A549 (cell line): ENCODE results near the gene SUSD1. TPM values are rescaled to one million over a fixed set of nuclear protein-coding genes. Genes with fewer than 3 reads are reported as not detected.

ENCODE experiments used
- ATAC-seq, 2 experiments: fragments of 200-7000 bp in 1 of 2; fragments of >200 bp in 1 of 2; cut with Nextera tagmentation in 1 of 2; cut with Tn5 transposase in 1 of 2; 3 replicates each; pipeline versions ENCODE4 v1.8.0 to v1.9.1; 2018 to 2020; ENCODE audit warnings: mild to moderate bottlenecking in 1 of 2, moderate library complexity in 1 of 2
- CTCF ChIA-PET: fragments of 300-600 bp; sonication (Branson Sonifier 250); formaldehyde crosslinking; extraction: SDS; loops from one replicate; lab custom pipeline; 2021; ENCODE audit warnings: antibody characterized with exemption, inconsistent platforms; lab: Yijun Ruan, JAX
- POLR2A ChIA-PET: fragments of 350-600 bp; formaldehyde crosslinking; extraction: SDS; loops from one replicate; lab custom pipeline; 2021; ENCODE audit warnings: antibody characterized with exemption, inconsistent platforms; lab: Yijun Ruan, JAX
- DNase-seq, 2 experiments: peaks; one replicate each; pipeline versions ENCODE4 v3.0.0 to v3.0.0-alpha.2; 2011 to 2016; ENCODE audit warnings: low read depth in 1 of 2, low spot score in 1 of 2
- FAIRE-seq: peaks from 2 replicates; lab custom pipeline; 2011; peaks lifted over from hg19 to GRCh38; lab: Jason Lieb, UNC
- H3K27ac ChIP-seq, 2 experiments: fragments of >200 bp; sonication (Bioruptor Twin); formaldehyde crosslinking; 3 replicates each; pipeline ENCODE4 v1.5.1; 2016 to 2017
- H3K4me1 ChIP-seq: fragments of >200 bp; sonication (Bioruptor Twin); formaldehyde crosslinking; 3 replicates; pipeline ENCODE4 v1.6.1; 2016
- H3K4me2 ChIP-seq: fragments of >200 bp; sonication (Bioruptor Twin); formaldehyde crosslinking; 3 replicates; pipeline ENCODE4 v1.6.1; 2016
- H3K4me3 ChIP-seq: fragments of >200 bp; sonication (Bioruptor Twin); formaldehyde crosslinking; 3 replicates; pipeline ENCODE4 v1.5.1; 2016
- H3K9me3 ChIP-seq: fragments of >200 bp; sonication (Bioruptor Twin); formaldehyde crosslinking; 3 replicates; pipeline ENCODE4 v1.6.1; 2016
- ATOH8 ChIP-seq: fragments of 250-450 bp; sonication (Bioruptor Pico); IDR thresholded peaks from 2 replicates; pipeline ENCODE4 v1.5.0; 2020; ENCODE audit warnings: low read depth, mild to moderate bottlenecking, moderate library complexity
- BCL3 ChIP-seq: fragments of >200 bp; sonication (Bioruptor Twin); formaldehyde crosslinking; IDR thresholded peaks from 3 replicates; pipeline ENCODE4 v1.6.1; 2016
- CHD4 ChIP-seq: fragments of 200-600 bp; sonication (generic); IDR thresholded peaks from 2 replicates; pipeline ENCODE4 v1.6.1; 2016; ENCODE audit warnings: antibody characterized with exemption, mild to moderate bottlenecking, borderline replicate concordance
- CTCF ChIP-seq: fragments of >200 bp; sonication (Bioruptor Twin); formaldehyde crosslinking; IDR thresholded peaks from 3 replicates; pipeline ENCODE4 v1.5.1; 2016
- EP300 ChIP-seq, 2 experiments: fragments of >200 bp; sonication (Bioruptor Twin); formaldehyde crosslinking; IDR thresholded peaks; 2 replicates in 1 of 2; 3 replicates in 1 of 2; pipeline ENCODE4 v1.6.1; 2016 to 2017
- FOXS1 ChIP-seq: fragments of 250-450 bp; sonication (Bioruptor Pico); IDR thresholded peaks from 2 replicates; pipeline ENCODE4 v1.5.0; 2020; ENCODE audit warnings: mild to moderate bottlenecking, moderate library complexity
- GATA3 ChIP-seq: IDR thresholded peaks from 2 replicates; pipeline ENCODE4 v1.6.1; 2012; ENCODE audit warnings: borderline replicate concordance
- HES2 ChIP-seq: fragments of >200 bp; sonication (Bioruptor Twin); formaldehyde crosslinking; IDR thresholded peaks from 2 replicates; pipeline ENCODE4 v1.6.1; 2016
- HOXB13 ChIP-seq: fragments of 250-450 bp; sonication (Bioruptor Pico); IDR thresholded peaks from 2 replicates; pipeline ENCODE4 v1.5.0; 2020; ENCODE audit warnings: low read depth, mild to moderate bottlenecking, moderate library complexity
- HOXB5 ChIP-seq: fragments of 250-450 bp; sonication (Bioruptor Pico); IDR thresholded peaks from 2 replicates; pipeline ENCODE4 v1.5.0; 2020; ENCODE audit warnings: mild to moderate bottlenecking, moderate library complexity
- JUN ChIP-seq, 2 experiments: fragments of >200 bp; sonication (Bioruptor Twin); formaldehyde crosslinking; IDR thresholded peaks; 2 replicates in 1 of 2; 3 replicates in 1 of 2; pipeline ENCODE4 v1.6.1; 2016 to 2017
- JUNB ChIP-seq: fragments of >200 bp; sonication (Bioruptor Twin); formaldehyde crosslinking; IDR thresholded peaks from 2 replicates; pipeline ENCODE4 v1.6.1; 2016
- KDM1A ChIP-seq: fragments of 200-600 bp; sonication (generic); IDR thresholded peaks from 2 replicates; pipeline ENCODE4 v1.6.1; 2016; ENCODE audit warnings: low read depth, mild to moderate bottlenecking
- MAX ChIP-seq: IDR thresholded peaks from 2 replicates; pipeline ENCODE4 v1.6.1; 2012
- MYC ChIP-seq: IDR thresholded peaks from 2 replicates; pipeline ENCODE4 v1.6.1; 2012; ENCODE audit warnings: mild to moderate bottlenecking, inconsistent platforms, low read length, improper control_type of control experiment, borderline replicate concordance
- NFE2L2 ChIP-seq: fragments of 150-350 bp; conservative IDR thresholded peaks from 2 replicates; pipeline ENCODE4 v1.6.1; 2014; ENCODE audit warnings: low read length
- RARB ChIP-seq: fragments of 250-450 bp; sonication (Bioruptor Pico); IDR thresholded peaks from 2 replicates; pipeline ENCODE4 v1.8.0; 2021; ENCODE audit warnings: mild to moderate bottlenecking, moderate library complexity
- REST ChIP-seq: fragments of 200-600 bp; sonication (generic); IDR thresholded peaks from 2 replicates; pipeline ENCODE4 v1.6.1; 2016; ENCODE audit warnings: antibody characterized with exemption, mild to moderate bottlenecking, moderate library complexity
- SMC3 ChIP-seq: fragments of >200 bp; sonication (Bioruptor Twin); formaldehyde crosslinking; IDR thresholded peaks from 3 replicates; pipeline ENCODE4 v1.6.1; 2018; ENCODE audit warnings: inconsistent platforms
- TFCP2L1 ChIP-seq: fragments of 250-450 bp; sonication (Bioruptor Pico); IDR thresholded peaks from 2 replicates; pipeline ENCODE4 v1.5.0; 2021; ENCODE audit warnings: mild to moderate bottlenecking
- TP53 ChIP-seq: fragments of 250-450 bp; sonication (Bioruptor Pico); IDR thresholded peaks from 2 replicates; pipeline ENCODE4 v1.5.0; 2021; ENCODE audit warnings: mild to moderate bottlenecking, moderate library complexity
- ZFP36 ChIP-seq: fragments of 450-650 bp; IDR thresholded peaks from 2 replicates; pipeline ENCODE4 v1.6.1; 2014; ENCODE audit warnings: borderline replicate concordance; ENCODE audit not compliant: partially characterized antibody
- ZSCAN20 ChIP-seq: fragments of 250-450 bp; sonication (Bioruptor Pico); IDR thresholded peaks from 2 replicates; pipeline ENCODE4 v1.8.0; 2022; ENCODE audit warnings: mild to moderate bottlenecking, moderate library complexity
- WGBS: methylation state at CpG from one replicate; pipeline ENCODE4 v1.1.6; 2017; ENCODE audit errors: missing lambda C conversion rate; 5-methylcytosine and 5-hydroxymethylcytosine counted together
- polyA plus RNA-seq, 4 experiments: library from polyadenylated mRNA; depleted of rRNA in 3 of 4; stranded (reverse); fragments of >200 nt; fragmentation: RNase III in 1 of 4; extraction: RNeasy Plus Mini Kit Qiagen cat#74134 plus additional on column Dnase treatment in 1 of 4; gene quantifications; 2 replicates in 3 of 4; 3 replicates in 1 of 4; pipeline ENCODE4 v1.2.3, GENCODE V29; 2011 to 2017

The SUSD1 gene
- polyA plus RNA-seq, 2 of the 4 experiments (the other 2 are of a cell fraction), result 15.7 to 18.6 TPM

GRCh38 chr9:112061152-112061740 is 113.9 kb downstream of the SUSD1 start (continued):
- TF ChIP-seq KDM1A (no peak), BCL3 (no peak), ZSCAN20 (CRISPR knock-in tag) (no peak), HES2 (no peak), MYC (no peak), RARB (CRISPR knock-in tag) (no peak), GATA3 (peak; percentile 23; the same call in 1 of the 2 replicates), JUNB (no peak; the same call in 1 of the 2 replicates), ATOH8 (CRISPR knock-in tag) (0 out of 2 replicates have a peak, but pooled peaks have one; percentile 17), EP300 (IDR thresholded peaks at IDR 0.05) (peak in 1 of 2 experiments; percentile 38; a peak in 1 of 5 replicates), SMC3 (no peak), CTCF (no peak), FOXS1 (CRISPR knock-in tag) (peak; percentile 14; the same call in 1 of the 2 replicates)

- Histone ChIP-seq H3K9me3 (no peaks in the 10 kb centered on the region), H3K4me3 (no peak overlapping the region), H3K4me1 (peaks cover 37% of the 10 kb centered on the region), H3K27ac (peak overlapping the region; percentile 74 to 83), H3K4me2 (peak overlapping the region; percentile 56)
- TF ChIP-seq JUN (IDR thresholded peaks at IDR 0.05) (no peak; a peak in 1 of 5 replicates), HOXB5 (CRISPR knock-in tag) (no peak), NFE2L2 (no peak), CHD4 (no peak), EP300 (IDR thresholded peaks at IDR 0.05) (no peak)
- ATAC-seq (0 out of 6 replicates have a peak, but pooled peaks of 1 of the 2 experiments have one; percentile 13), FAIRE-seq (no peak), DNase-seq (no peak)
- POLR2A ChIA-PET, result no interaction called here
- WGBS, result 80% methylated on average over 3 of the region's 3 CpGs
- CTCF ChIA-PET, result interaction anchor here (0.9 to 5.5 kb wide), 3 partner anchors 8 to 18 kb away, joined by 3 to 26 read pairs (median 5); no protein-coding TSS in a partner anchor
These were observed 115.2 kb downstream of the SUSD1 start for GRCh38 chr9:112059966-112060320.

GRCh38 chr9:112059145-112059965 is 115.7 kb downstream of the SUSD1 start:
- peaks cover 37% of the 10 kb centered on the region for H3K4me1 ChIP-seq
- DNase-seq, result peak; percentile 74 to 89
- POLR2A ChIA-PET, result no interaction called here
- H3K27ac ChIP-seq, result peak overlapping the region; percentile 74 to 83
- ATAC-seq, result peak; percentile 91 to 92
- H3K4me2 ChIP-seq, result peak overlapping the region; percentile 56
- no peak for FAIRE-seq
- CTCF ChIA-PET, result interaction anchor here (0.9 to 5.5 kb wide), 3 partner anchors 9 to 18 kb away, joined by 3 to 26 read pairs (median 5); no protein-coding TSS in a partner anchor
- 29% methylated on average over 13 of the region's 13 CpGs for WGBS
- H3K9me3 ChIP-seq, result no peaks in the 10 kb centered on the region
- H3K4me3 ChIP-seq, result no peak overlapping the region
- peak; percentile 85 for TF ChIP-seq NFE2L2
- no peak for TF ChIP-seq REST
- peak; percentile 68 to 80; a peak in 3 of 5 replicates for TF ChIP-seq EP300 (IDR thresholded peaks at IDR 0.05)
- TF ChIP-seq MAX, result peak; percentile 23; the same call in 1 of the 2 replicates
- no peak for TF ChIP-seq ZFP36
- TF ChIP-seq ZSCAN20 (CRISPR knock-in tag), result no peak
- 0 out of 2 replicates have a peak, but pooled peaks have one; percentile 31 for TF ChIP-seq TFCP2L1 (CRISPR knock-in tag)
- peak; percentile 94 for TF ChIP-seq HOXB13 (CRISPR knock-in tag)
- 0 out of 2 replicates have a peak, but pooled peaks have one; percentile 57 for TF ChIP-seq HOXB5 (CRISPR knock-in tag)
- no peak for TF ChIP-seq CHD4
- no peak for TF ChIP-seq TP53 (CRISPR knock-in tag)
